SU-DHL-6 (cell line): ENCODE data around the gene CYP2S1.

Experiments used
- EZH2phosphoT487 ChIP-seq: fragments of 200-600 bp; sonication (generic), shearing (Covaris generic); conservative IDR thresholded peaks from 2 replicates; pipeline ENCODE4 v1.6.1; 2018; ENCODE audit warnings: mild to moderate bottlenecking, antibody characterized with exemption, low read length, moderate library complexity, mixed read lengths
- TF ChIP-seq, protein P1 (sequence below): fragments of 200-600 bp; sonication (generic); IDR thresholded peaks from one replicate; pipeline ENCODE4 v1.5.1; 2017; ENCODE audit warnings: antibody characterized with exemption, mild to moderate bottlenecking, low read length, moderate library complexity; ENCODE audit not compliant: insufficient read depth, poor library complexity, severe bottlenecking

DNA sequence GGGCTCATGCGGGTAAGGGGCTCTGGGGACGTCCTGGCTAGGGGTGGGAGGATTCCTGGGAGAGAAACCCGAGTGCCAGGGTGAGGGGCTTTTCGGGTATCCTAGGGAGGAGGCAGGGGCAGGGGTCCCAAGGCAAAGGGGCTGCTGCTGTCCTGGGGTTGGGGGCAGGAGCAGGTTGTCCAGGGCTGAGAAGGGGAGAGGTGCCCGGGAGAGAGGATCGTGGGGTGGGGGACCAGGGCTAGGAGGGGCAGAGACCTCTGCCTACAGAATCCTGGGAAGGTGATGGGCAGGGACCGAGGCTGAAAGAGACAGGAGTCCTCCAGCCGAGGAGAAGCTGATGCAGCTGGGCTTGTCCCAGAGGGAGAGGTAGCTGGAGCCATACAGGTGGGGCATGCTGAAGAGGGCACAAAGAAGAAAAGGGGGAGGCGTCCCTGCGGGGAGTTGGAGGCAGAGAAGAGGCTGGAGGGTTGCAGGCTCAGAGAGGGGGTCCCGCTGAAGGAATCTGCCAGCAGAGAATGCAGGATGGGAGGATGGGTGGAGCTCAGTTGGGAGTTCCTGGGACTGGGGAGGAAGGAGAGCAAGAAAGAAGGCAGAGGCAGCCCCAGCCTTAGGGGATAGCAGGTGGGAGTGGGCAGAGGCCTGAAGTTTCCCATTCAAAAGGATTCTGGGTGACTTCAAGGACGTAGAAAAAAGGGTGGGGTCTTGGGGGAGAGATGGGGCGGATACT lies 574 bp downstream of the CYP2S1 start:
- TF ChIP-seq, protein P1, sequence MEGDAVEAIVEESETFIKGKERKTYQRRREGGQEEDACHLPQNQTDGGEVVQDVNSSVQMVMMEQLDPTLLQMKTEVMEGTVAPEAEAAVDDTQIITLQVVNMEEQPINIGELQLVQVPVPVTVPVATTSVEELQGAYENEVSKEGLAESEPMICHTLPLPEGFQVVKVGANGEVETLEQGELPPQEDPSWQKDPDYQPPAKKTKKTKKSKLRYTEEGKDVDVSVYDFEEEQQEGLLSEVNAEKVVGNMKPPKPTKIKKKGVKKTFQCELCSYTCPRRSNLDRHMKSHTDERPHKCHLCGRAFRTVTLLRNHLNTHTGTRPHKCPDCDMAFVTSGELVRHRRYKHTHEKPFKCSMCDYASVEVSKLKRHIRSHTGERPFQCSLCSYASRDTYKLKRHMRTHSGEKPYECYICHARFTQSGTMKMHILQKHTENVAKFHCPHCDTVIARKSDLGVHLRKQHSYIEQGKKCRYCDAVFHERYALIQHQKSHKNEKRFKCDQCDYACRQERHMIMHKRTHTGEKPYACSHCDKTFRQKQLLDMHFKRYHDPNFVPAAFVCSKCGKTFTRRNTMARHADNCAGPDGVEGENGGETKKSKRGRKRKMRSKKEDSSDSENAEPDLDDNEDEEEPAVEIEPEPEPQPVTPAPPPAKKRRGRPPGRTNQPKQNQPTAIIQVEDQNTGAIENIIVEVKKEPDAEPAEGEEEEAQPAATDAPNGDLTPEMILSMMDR = no peak
- TF ChIP-seq EZH2phosphoT487 = no peak
